ENCODE results near the gene IGFBP6.

Gene IGFBP6, protein sequence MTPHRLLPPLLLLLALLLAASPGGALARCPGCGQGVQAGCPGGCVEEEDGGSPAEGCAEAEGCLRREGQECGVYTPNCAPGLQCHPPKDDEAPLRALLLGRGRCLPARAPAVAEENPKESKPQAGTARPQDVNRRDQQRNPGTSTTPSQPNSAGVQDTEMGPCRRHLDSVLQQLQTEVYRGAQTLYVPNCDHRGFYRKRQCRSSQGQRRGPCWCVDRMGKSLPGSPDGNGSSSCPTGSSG

DNA sequence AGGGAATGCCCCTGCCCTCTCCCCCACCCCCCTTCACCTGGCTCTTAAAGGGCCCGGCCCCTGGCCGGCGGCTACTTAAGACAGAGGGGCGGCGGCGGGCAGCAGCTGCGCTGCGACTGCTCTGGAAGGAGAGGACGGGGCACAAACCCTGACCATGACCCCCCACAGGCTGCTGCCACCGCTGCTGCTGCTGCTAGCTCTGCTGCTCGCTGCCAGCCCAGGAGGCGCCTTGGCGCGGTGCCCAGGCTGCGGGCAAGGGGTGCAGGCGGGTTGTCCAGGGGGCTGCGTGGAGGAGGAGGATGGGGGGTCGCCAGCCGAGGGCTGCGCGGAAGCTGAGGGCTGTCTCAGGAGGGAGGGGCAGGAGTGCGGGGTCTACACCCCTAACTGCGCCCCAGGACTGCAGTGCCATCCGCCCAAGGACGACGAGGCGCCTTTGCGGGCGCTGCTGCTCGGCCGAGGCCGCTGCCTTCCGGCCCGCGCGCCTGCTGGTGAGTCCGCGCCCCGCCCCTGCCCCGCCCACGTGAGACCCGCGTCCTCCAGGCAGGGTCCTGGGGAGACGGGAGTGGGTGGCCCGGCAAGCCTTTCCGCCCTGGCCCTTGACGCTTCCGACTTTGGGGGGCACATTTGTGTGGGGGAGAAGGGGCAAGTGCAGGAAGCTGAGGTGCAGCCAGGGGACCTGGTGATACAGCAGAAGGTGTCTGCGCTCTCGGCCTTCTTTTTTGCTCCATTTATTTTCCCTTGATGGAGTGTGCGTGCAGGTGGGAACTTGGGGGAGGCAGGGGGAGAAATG, at the start of gene IGFBP6:
IGFBP6 (plus strand) TSS at position 104 of the 790 bp plus-strand sequence; CDS start at position 155, 51 bp downstream.
- H3K27ac ChIP-seq = peak within 1 kb of the TSS; percentile 45; the same call in 1 of the 2 replicates
- TF ChIP-seq, protein P1, sequence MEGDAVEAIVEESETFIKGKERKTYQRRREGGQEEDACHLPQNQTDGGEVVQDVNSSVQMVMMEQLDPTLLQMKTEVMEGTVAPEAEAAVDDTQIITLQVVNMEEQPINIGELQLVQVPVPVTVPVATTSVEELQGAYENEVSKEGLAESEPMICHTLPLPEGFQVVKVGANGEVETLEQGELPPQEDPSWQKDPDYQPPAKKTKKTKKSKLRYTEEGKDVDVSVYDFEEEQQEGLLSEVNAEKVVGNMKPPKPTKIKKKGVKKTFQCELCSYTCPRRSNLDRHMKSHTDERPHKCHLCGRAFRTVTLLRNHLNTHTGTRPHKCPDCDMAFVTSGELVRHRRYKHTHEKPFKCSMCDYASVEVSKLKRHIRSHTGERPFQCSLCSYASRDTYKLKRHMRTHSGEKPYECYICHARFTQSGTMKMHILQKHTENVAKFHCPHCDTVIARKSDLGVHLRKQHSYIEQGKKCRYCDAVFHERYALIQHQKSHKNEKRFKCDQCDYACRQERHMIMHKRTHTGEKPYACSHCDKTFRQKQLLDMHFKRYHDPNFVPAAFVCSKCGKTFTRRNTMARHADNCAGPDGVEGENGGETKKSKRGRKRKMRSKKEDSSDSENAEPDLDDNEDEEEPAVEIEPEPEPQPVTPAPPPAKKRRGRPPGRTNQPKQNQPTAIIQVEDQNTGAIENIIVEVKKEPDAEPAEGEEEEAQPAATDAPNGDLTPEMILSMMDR (conservative IDR thresholded peaks at IDR 0.05) = no peak

DNA sequence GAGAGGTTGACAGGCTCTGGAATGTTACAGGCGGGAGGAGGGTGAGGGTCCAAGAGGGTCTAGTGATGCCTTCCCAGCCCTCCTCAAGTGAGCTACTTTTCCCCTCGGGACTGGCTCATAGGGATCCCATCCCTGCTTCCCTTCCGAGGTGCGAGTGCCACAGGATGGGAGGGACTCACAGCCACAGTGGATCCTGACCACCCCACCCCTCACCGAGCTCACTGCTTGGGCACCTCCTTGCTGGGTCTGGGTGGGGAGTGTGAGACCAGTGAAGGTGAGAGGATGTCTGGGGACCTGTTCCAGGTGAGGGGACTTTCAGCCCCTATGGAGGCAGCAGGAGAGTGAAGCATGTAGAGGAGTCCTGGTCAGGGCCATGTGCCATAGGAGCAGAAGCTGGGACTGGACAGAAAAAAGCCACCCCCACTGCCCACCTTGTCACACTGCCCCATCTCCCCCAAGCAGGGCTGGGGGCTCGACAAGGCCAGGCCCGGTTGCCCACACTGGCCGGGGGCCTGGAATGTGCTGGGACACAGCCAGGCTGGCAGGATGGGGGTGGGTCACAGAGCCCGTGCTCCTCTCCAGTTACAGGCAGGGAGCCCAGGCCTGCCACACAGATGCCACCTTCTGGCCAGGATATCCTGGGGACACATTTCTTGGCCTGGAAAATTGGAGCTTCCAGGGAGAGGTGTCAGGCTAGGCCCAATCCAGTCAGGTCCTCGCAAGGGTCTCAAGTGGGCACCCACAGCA, 49.3 kb upstream of the IGFBP6 start:
- peak overlapping the region; percentile 95 for H3K27ac ChIP-seq
- TF ChIP-seq, protein P1 (conservative IDR thresholded peaks at IDR 0.05) = peak; percentile 72

DNA sequence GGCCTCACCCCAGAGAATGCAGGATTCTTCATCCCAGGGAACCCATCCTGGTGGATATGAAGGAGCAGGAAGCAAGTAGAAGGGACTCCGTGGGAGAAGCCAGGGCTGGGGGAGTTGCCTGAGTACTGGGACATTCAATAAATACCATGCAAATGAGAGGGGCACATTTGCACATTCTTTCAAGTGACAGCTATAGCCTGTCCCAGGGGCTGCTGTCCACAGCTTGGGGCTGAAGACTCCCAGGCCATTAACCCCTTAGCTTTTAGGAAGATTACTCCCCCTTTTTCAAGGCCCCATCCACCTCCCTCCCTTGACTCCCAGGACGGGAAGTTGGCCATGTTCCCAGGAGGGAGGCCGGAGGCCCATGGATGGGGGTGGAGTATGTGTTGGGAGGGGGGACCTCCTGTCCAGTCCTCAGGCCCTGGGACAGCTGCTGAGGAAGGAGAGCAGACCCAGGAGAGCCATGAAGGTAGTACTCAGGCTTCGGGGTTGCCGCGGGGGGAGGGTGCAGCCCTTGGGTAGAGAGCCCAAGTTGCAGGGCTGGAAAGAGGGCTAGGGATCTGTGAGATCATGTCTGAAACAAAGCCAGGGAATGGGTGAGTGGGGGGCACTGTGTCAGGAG, 48.6 kb upstream of the IGFBP6 start:
- peak overlapping the region; percentile 95 for H3K27ac ChIP-seq
- TF ChIP-seq, protein P1 (conservative IDR thresholded peaks at IDR 0.05) = peak; percentile 17; the same call in 1 of the 2 replicates

DNA sequence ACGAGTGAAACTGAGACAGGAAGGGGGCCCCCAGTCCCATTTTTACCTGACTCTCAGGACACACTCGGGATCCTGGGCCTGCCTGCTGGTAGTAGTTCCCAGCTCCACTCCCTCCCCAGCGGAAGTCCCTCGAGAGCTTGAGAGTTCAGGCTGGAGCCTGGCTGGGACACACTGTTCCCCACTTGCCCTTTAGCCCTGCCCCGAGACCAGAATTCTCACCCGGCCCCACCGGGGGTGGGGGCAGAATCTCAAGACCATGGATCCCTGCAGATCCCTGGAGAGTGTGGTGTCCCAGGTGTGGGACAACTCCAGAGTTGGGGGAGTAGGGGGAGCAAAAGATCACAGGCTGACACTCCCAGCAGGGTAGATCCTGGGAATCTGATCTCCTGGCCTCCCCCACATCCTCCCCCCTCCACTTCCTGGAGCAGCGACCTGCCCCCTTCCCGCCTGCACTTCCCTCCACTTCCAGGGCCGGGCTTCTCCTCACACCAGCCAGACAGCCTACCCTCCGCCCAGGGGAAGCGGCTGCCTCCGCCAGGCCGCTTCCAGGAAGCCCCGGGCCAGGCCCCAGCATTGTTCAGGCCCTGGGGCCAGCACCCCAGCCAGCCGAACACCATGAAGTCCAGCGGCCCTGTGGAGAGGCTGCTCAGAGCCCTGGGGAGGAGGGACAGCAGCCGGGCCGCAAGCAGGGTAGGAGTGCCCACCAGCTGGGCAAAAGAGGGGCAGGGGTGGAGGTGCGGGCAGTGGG, 47.7 kb upstream of the IGFBP6 start, which contains the start of gene TNS2:
TNS2 (plus strand) TSS at position 495 of the 748 bp plus-strand sequence; CDS start at position 616, 121 bp downstream.
- H3K27ac ChIP-seq = peak within 1 kb of the TSS; percentile 95
- TF ChIP-seq, protein P1 (conservative IDR thresholded peaks at IDR 0.05) = no peak

DNA sequence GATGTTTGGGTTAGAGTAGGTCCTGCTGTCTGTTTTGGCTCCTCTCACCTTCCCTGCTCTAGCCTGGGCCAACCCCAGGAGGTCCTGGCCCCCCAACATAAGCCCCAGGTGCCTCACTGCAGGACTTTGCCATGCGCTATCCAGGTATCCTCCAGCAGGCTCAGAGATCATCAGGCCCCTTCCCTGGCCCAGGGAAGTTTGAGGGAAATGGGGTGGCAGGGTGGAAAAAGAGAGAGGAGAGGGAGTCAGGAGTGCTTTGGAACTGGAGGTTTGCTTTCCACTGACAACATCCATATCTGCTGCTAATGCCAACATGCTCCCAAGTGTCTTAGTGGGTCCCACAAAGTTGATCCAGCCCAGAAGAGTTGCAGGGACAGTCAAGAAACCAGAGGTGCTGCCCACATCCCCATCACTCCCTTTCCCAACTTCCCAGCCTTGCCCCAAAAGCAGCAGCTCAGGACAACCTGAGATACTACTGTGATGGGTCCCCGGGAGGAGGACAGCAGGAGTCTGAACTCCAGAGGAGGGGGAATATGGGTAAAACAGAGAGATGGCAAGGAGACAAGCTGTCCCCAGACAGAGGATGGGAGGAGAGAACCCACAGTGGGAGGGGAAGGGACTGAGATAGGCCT, 46.9 kb upstream of the IGFBP6 start:
- peak overlapping the region; percentile 95 for H3K27ac ChIP-seq
- TF ChIP-seq, protein P1 (conservative IDR thresholded peaks at IDR 0.05) = no peak

DNA sequence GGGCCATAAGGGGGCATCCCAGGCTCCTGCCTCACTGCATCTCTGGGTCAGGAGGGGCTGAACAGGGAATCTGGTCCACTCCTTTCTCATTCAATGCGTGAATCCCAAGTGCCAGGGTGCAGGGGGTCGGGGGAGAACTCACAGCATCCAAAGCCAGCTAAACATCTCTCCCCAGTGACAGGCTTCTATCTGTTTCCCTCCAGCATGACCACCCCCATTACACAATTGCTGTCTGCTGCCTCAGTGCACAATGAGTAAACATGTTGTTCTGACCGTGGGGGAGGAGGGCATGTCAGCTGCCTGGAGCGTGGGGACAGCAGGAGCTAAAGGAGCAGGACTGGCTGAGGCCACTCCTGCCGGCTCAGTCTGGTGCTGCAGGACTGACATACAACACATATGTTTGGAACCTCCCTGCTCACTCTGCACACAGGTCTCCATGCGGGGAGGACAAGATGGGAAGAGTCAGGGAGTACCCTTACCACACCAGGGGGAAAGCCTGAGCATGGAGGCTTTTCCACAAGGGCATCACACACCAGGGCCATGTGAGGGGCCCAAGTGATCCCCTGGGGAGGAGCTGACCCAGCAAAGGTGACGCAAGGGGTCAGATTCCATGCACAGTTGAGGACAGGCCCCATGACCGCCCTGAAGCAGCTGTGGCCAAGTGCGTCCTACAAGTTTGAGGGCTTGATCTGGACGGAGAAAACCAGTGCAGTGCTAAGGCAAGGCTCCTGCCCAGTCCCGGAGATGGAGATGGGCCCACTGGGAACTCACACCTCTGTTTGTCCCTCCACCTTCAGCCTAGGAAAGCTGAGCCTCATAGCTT, 46.2 kb upstream of the IGFBP6 start:
- TF ChIP-seq, protein P1 (conservative IDR thresholded peaks at IDR 0.05) = no peak
- H3K27ac ChIP-seq = peak overlapping the region; percentile 95

Measured in VCaP (cell line).